Measurements from ENCODE around the gene EPHB2. TPM values are rescaled to one million over a fixed set of nuclear protein-coding genes. Genes with fewer than 3 reads are reported as not detected.

EPHB2 gene
- total and polyA plus RNA-seq, 7 donors: 1.2 to 38.6 (median 3.0) TPM

- Histone ChIP-seq H3K36me3 (no peaks in the 10 kb centered on the region), H3K9me3 (no peaks in the 10 kb centered on the region), H3K27me3 (no peaks in the 10 kb centered on the region), H3K27ac (no peak overlapping the region), H3K4me1 (peaks cover 0 to 20% (median 9%) of the 10 kb centered on the region in 4 donors), H3K4me3 (no peak overlapping the region)
- intact Hi-C loops (cut with DNase I): no loop called here
- WGBS, 2 donors: 70 to 82% methylated on average over 9 of the region's 9 CpGs
- no peak for DNase-seq
- TF ChIP-seq POLR2A (IDR thresholded peaks at IDR 0.05) (no peak), EP300 (IDR thresholded peaks at IDR 0.05) (no peak), POLR2AphosphoS5 (IDR thresholded peaks at IDR 0.05) (no peak)
- TF ChIP-seq, protein P1, sequence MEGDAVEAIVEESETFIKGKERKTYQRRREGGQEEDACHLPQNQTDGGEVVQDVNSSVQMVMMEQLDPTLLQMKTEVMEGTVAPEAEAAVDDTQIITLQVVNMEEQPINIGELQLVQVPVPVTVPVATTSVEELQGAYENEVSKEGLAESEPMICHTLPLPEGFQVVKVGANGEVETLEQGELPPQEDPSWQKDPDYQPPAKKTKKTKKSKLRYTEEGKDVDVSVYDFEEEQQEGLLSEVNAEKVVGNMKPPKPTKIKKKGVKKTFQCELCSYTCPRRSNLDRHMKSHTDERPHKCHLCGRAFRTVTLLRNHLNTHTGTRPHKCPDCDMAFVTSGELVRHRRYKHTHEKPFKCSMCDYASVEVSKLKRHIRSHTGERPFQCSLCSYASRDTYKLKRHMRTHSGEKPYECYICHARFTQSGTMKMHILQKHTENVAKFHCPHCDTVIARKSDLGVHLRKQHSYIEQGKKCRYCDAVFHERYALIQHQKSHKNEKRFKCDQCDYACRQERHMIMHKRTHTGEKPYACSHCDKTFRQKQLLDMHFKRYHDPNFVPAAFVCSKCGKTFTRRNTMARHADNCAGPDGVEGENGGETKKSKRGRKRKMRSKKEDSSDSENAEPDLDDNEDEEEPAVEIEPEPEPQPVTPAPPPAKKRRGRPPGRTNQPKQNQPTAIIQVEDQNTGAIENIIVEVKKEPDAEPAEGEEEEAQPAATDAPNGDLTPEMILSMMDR (IDR thresholded peaks at IDR 0.05): no peak
Observed at GRCh38 chr1:22827666-22828483, 117.2 kb downstream of the EPHB2 start.

- H3K36me3 ChIP-seq: no peaks in the 10 kb centered on the region
- TF ChIP-seq EP300 (IDR thresholded peaks at IDR 0.05): no peak
- TF ChIP-seq, protein P1 (IDR thresholded peaks at IDR 0.05): no peak
- TF ChIP-seq POLR2AphosphoS5 (IDR thresholded peaks at IDR 0.05): no peak
- TF ChIP-seq POLR2A (IDR thresholded peaks at IDR 0.05): no peak
- H3K4me1 ChIP-seq: peaks cover 0 to 20% (median 9%) of the 10 kb centered on the region in 4 donors
- no peak overlapping the region for H3K27ac ChIP-seq
- H3K9me3 ChIP-seq: no peaks in the 10 kb centered on the region
- no peak overlapping the region for H3K4me3 ChIP-seq
- WGBS, 2 donors: 85 to 86% methylated on average over 15 of the region's 15 CpGs
- intact Hi-C loops (cut with DNase I): no loop called here
- H3K27me3 ChIP-seq: no peaks in the 10 kb centered on the region
- no peak for DNase-seq
Observed at GRCh38 chr1:22828484-22829308, 118.1 kb downstream of the EPHB2 start.

DNA sequence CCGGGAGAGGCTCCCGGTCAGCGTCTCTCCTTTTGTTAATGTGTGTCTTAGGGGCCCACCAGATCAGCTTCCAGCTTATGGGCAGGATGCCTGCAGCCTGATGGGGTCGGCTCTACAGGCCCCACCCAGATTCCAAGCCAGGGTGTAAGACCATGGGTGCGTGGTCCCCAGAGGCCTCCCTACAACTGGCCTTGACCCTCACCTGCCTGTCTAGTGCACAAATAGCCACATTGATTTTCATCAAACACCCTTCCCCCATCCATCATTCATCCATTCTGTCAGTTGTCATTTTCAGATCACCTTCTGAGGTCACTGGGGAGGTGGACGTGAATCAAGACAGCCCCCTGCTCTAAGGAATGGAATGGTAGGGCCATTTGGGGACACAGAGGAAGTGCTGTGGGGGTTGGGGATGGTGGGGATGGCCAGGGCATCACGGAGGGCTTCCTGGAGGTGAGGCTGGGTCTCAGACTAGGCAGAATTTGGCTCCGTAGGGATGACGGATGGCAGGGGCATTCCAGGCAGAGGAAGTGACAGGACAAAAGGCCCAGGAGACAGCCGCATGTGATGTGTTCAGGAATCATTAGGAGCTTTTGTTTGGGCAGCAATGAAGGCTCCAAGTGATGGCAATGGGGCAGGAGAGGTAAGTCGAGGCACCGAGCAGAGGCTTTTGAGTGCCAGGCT, 118.8 kb downstream of the EPHB2 start:
- Histone ChIP-seq H3K27me3 (no peaks in the 10 kb centered on the region), H3K36me3 (no peaks in the 10 kb centered on the region), H3K9me3 (no peaks in the 10 kb centered on the region), H3K4me3 (no peak overlapping the region), H3K4me1 (peaks cover 0 to 20% (median 9%) of the 10 kb centered on the region in 4 donors), H3K27ac (no peak overlapping the region)
- 64 to 72% methylated on average over 12 of the region's 12 CpGs for WGBS, 2 donors
- no peak for DNase-seq
- TF ChIP-seq EP300 (IDR thresholded peaks at IDR 0.05) (no peak), POLR2A (IDR thresholded peaks at IDR 0.05) (no peak), POLR2AphosphoS5 (IDR thresholded peaks at IDR 0.05) (no peak)
- TF ChIP-seq, protein P1 (IDR thresholded peaks at IDR 0.05): no peak
- intact Hi-C loops (cut with DNase I): no loop called here

- Histone ChIP-seq H3K4me3 (no peak overlapping the region), H3K36me3 (no peaks in the 10 kb centered on the region), H3K27me3 (no peaks in the 10 kb centered on the region), H3K4me1 (peaks cover 0 to 20% (median 9%) of the 10 kb centered on the region in 4 donors), H3K27ac (no peak overlapping the region), H3K9me3 (no peaks in the 10 kb centered on the region)
- intact Hi-C loops (cut with DNase I): no loop called here
- DNase-seq: no peak
- TF ChIP-seq EP300 (IDR thresholded peaks at IDR 0.05) (no peak), POLR2A (IDR thresholded peaks at IDR 0.05) (no peak), POLR2AphosphoS5 (IDR thresholded peaks at IDR 0.05) (no peak)
- TF ChIP-seq, protein P1 (IDR thresholded peaks at IDR 0.05): no peak
- 81 to 87% methylated on average over 6 of the region's 6 CpGs for WGBS, 2 donors
Observed at GRCh38 chr1:22830041-22830566, 119.5 kb downstream of the EPHB2 start.

Data from sigmoid colon (tissue), 7 donors.